Nephron (organoid): ENCODE results near the gene DPEP3.
"Not testable (repeated sequence)": the region's sequence is repeated elsewhere in the genome, so short reads cannot be mapped to it uniquely, and the experiment has no call there.

Source experiments
- H3K27ac Mint-ChIP-seq, 3 experiments: 2 replicates each; pipeline ENCODE4 v1.8.0; 2020; ENCODE audit warnings: mixed read lengths in 3 of 3, mild to moderate bottlenecking in 2 of 3, moderate library complexity in 1 of 3
- H3K27me3 Mint-ChIP-seq: 2 replicates; pipeline ENCODE4 v1.8.0; 2021; ENCODE audit warnings: low read depth, mild to moderate bottlenecking, moderate library complexity, mixed read lengths
- H3K36me3 Mint-ChIP-seq: 2 replicates; pipeline ENCODE4 v1.8.0; 2020; ENCODE audit warnings: low read depth, mixed read lengths
- H3K4me1 Mint-ChIP-seq: 2 replicates; pipeline ENCODE4 v1.8.0; 2020; ENCODE audit warnings: mixed read lengths
- H3K4me3 Mint-ChIP-seq, 3 experiments: 2 replicates each; pipeline ENCODE4 v1.8.0; 2020; ENCODE audit warnings: mild to moderate bottlenecking in 3 of 3, mixed read lengths in 3 of 3, moderate library complexity in 2 of 3
- H3K9me3 Mint-ChIP-seq: 2 replicates; pipeline ENCODE4 v1.8.0; 2020; ENCODE audit warnings: mixed read lengths
- CTCF ChIP-seq, 3 experiments: fragments of 200-600 bp; sonication (generic); IDR thresholded peaks; one replicate each; pipeline ENCODE4 v1.5.0; 2021; ENCODE audit warnings: antibody characterized with exemption in 3 of 3; ENCODE audit not compliant: unreplicated experiment in 3 of 3

DPEP3 gene

DNA sequence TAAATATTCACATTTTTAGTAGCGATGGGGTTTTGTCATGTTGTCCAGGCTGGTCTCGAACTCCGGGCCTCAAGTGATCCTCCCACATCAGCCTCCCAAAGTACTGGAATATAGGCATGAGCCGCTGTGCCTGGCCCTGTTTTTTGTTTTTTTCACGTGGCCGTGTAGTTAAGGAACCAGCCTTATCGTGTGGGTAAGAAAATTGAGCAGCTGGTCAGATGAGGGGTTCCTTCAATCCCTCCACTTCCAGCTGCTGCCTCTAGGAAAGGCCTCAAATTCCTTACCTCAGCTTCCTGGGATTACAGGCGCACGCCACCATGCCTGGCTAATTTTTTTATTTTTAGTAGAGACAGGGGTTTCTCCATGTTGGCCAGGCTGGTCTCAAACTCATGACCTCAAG lies 24.9 kb upstream of the DPEP3 start:
- TF ChIP-seq CTCF (IDR thresholded peaks at IDR 0.05; ENCODE audit: unreplicated experiment in 3 of 3): no peak
- Mint-ChIP-seq H3K27ac (no peak overlapping the region), H3K9me3 (no peaks in the 10 kb centered on the region), H3K27me3 (peaks cover 4% of the 10 kb centered on the region), H3K4me1 (peaks cover 6% of the 10 kb centered on the region), H3K36me3 (no peaks in the 10 kb centered on the region), H3K4me3 (no peak overlapping the region)

- Mint-ChIP-seq H3K4me1 (no peaks in the 10 kb centered on the region), H3K36me3 (no peaks in the 10 kb centered on the region), H3K27me3 (peaks cover 4% of the 10 kb centered on the region), H3K27ac (no peak overlapping the region), H3K9me3 (no peaks in the 10 kb centered on the region), H3K4me3 (no peak overlapping the region)
- no peak for TF ChIP-seq CTCF (IDR thresholded peaks at IDR 0.05; ENCODE audit: unreplicated experiment in 3 of 3)
These were observed 22.7 kb upstream of the DPEP3 start for GRCh38 chr16:68003031-68003430.

DNA sequence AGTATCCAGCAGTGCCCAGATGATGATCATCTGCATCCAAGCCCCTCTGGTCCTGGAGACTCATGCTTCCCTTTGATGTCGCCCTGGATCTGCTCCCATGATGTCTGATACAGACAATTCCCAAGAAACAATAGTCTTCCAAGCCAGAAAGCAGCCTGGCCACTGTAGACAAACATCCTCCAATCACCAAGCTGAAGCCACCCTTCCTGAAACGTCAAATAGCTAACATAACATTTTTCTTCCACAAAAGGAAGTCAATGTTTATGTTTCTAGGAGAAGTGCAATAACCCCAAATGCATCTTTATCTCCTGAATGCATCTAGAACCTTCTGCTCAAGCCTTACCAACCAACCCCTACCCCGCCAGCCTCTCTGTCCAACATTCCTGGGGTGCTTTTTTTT lies 20.2 kb upstream of the DPEP3 start:
- no peaks in the 10 kb centered on the region for H3K36me3 Mint-ChIP-seq
- H3K27ac Mint-ChIP-seq: no peak overlapping the region
- no peak overlapping the region for H3K4me3 Mint-ChIP-seq
- peaks cover 3% of the 10 kb centered on the region for H3K27me3 Mint-ChIP-seq
- H3K4me1 Mint-ChIP-seq: no peaks in the 10 kb centered on the region
- TF ChIP-seq CTCF (IDR thresholded peaks at IDR 0.05; ENCODE audit: unreplicated experiment in 3 of 3): no peak
- no peaks in the 10 kb centered on the region for H3K9me3 Mint-ChIP-seq

DNA sequence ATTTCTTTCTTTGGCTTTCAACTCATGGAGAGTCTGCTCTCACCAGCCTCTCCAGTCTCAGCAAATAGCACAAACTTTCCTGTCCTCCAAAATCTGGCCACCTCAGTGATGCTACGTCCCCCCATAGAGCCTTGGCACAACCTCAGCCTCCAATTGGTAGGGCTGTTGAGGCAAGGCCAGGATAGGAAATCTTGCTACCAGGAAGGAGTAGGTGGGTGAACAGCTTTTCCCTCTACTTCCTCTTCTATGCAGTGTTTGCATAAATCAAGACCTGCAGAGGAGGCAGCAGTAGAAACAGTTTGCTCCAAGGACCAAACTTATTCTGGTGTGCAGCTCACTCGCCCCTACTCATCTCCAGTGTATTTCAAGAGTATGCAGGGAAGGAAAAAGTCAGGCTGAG lies 19.7 kb upstream of the DPEP3 start:
- Mint-ChIP-seq H3K27me3 (peaks cover 5% of the 10 kb centered on the region), H3K9me3 (no peaks in the 10 kb centered on the region), H3K4me1 (no peaks in the 10 kb centered on the region), H3K27ac (no peak overlapping the region), H3K36me3 (no peaks in the 10 kb centered on the region), H3K4me3 (no peak overlapping the region)
- no peak for TF ChIP-seq CTCF (IDR thresholded peaks at IDR 0.05; ENCODE audit: unreplicated experiment in 3 of 3)

- H3K27ac Mint-ChIP-seq, H3K4me1 Mint-ChIP-seq: not testable (repeated sequence)
These were observed 18.7 kb upstream of the DPEP3 start, which contains the start of gene DPEP2 for GRCh38 chr16:67998779-67999688. Gene DPEP2 (minus strand): TSS chr16:67999484. CDS start chr16:67993212, 6,272 bp downstream.

GRCh38 chr16:67998231-67998778 lies 18.0 kb upstream of the DPEP3 start:
- not testable (repeated sequence) for H3K27ac Mint-ChIP-seq, H3K36me3 Mint-ChIP-seq, H3K4me1 Mint-ChIP-seq, H3K9me3 Mint-ChIP-seq, H3K4me3 Mint-ChIP-seq, H3K27me3 Mint-ChIP-seq

More at GRCh38 chr16:67998779-67999688, 18.7 kb upstream of the DPEP3 start, which contains the start of gene DPEP2:
- H3K27me3 Mint-ChIP-seq, H3K9me3 Mint-ChIP-seq, H3K4me3 Mint-ChIP-seq, H3K36me3 Mint-ChIP-seq: not testable (repeated sequence)

DNA sequence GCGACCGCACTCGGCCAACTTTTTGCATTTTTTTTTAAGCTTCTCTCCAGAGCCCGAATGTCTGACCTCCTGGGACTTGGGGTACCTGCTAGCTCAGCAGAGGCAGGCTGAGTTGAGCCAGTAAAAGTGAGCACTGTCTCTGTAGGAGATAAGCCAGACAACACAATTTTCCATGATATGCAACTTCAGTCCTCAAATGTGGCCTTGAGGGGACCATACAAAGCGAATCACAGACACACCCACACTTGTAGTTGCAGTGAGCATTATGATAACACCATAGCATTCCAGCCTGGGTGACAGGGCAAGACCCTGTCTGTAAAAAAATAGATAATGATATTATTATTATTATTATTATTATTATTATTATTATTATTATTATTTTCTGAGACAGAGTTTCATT lies 16.4 kb upstream of the DPEP3 start:
- H3K27ac Mint-ChIP-seq: no peak overlapping the region
- H3K36me3 Mint-ChIP-seq: no peaks in the 10 kb centered on the region
- TF ChIP-seq CTCF (IDR thresholded peaks at IDR 0.05; ENCODE audit: unreplicated experiment in 3 of 3): no peak
- no peaks in the 10 kb centered on the region for H3K4me1 Mint-ChIP-seq
- no peak overlapping the region for H3K4me3 Mint-ChIP-seq
- peaks cover 7% of the 10 kb centered on the region for H3K27me3 Mint-ChIP-seq
- no peaks in the 10 kb centered on the region for H3K9me3 Mint-ChIP-seq
